Prostate gland (tissue), 2 donors: Measurements from ENCODE around the gene HCN3. TPM values are rescaled to one million over a fixed set of nuclear protein-coding genes. Genes with fewer than 3 reads are reported as not detected.
A peak's percentile ranks its signal among the peaks of the same experiment; 100 is the strongest.

Experiments
- DNase-seq: peaks from one replicate; pipeline ENCODE4 v3.0.0-alpha.2; 2019; ENCODE audit warnings: low spot score
- H3K27ac ChIP-seq, 2 donors: fragments of 200-600 bp; sonication (generic); 2 replicates each; pipeline ENCODE4 v1.5.1; 2017 to 2019
- H3K27me3 ChIP-seq: fragments of 200-600 bp; sonication (generic); replicated peaks from 2 replicates; pipeline ENCODE4 v1.5.1; 2019; ENCODE audit not compliant: insufficient read depth
- H3K36me3 ChIP-seq, 2 donors: fragments of 200-600 bp; sonication (generic); 1 replicate in 1 of 2; 2 replicates in 1 of 2; pipeline versions ENCODE4 v1.5.1 to v1.8.1; 2017 to 2019
- H3K4me1 ChIP-seq: fragments of 200-600 bp; sonication (generic); replicated peaks from 2 replicates; pipeline ENCODE4 v1.5.1; 2019
- H3K4me3 ChIP-seq, 2 donors: fragments of 200-600 bp; sonication (generic); 2 replicates each; pipeline ENCODE4 v1.5.1; 2017 to 2019
- H3K9me3 ChIP-seq: fragments of 200-600 bp; sonication (generic); 2 replicates; pipeline ENCODE4 v1.5.1; 2017
- POLR2A ChIP-seq: fragments of 450-650 bp; IDR thresholded peaks from one replicate; pipeline ENCODE4 v1.6.1; 2016; ENCODE audit warnings: antibody characterized with exemption, mild to moderate bottlenecking
- POLR2AphosphoS5 ChIP-seq: sonication (generic); formaldehyde crosslinking; IDR thresholded peaks from one replicate; pipeline ENCODE4 v1.6.1; 2017; ENCODE audit warnings: antibody characterized with exemption
- WGBS: methylation state at CpG from one replicate; pipeline ENCODE4 v1.1.5; 2018; 5-methylcytosine and 5-hydroxymethylcytosine counted together
- intact Hi-C: fragments of 100-400 bp; cut with DNase I; formaldehyde crosslinking; loops from one replicate; pipeline ENCODE4 v1.14.2; 2022
- total RNA-seq, 2 donors: library from RNA; depleted of rRNA; stranded (reverse); fragments of >200 nt; gene quantifications; one replicate each; pipeline ENCODE4 v1.1.0, GENCODE V29; 2016
- TF ChIP-seq, protein P1 (sequence below), 4 experiments: fragments of 200-600 bp in 2 of 4; fragments of 450-650 bp in 2 of 4; sonication (generic) in 2 of 4; IDR thresholded peaks; 1 replicate in 3 of 4; 2 replicates in 1 of 4; pipeline ENCODE4 v1.5.1; 2016 to 2019; ENCODE audit warnings: antibody characterized with exemption in 4 of 4, mild to moderate bottlenecking in 2 of 4, moderate library complexity in 2 of 4

HCN3 gene
- total RNA-seq, 2 donors from 2014 or later = 1.9 to 2.6 TPM

DNA sequence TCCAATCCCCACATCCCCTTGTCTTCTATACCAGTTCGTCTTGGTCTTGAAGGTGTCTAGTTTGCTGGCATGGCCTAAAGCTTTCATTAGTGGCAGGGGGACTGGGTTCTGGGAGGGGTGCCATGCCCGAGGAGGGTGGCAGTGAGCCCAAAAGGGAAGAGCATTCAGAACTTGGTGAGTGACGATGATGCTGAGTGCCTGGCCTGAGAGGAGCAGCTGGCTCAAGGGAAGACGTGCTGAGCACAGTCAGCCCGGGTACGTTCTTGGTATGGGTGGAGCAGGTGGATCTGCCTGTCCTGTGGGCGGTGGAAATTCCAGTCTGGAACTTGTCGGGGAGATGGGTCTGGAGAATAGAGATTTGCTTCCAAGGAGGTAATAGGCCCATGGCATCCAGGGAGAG is 36.0 kb downstream of the HCN3 start:
- 72% methylated on average over 8 of the region's 8 CpGs for WGBS
- H3K4me1 ChIP-seq = peaks cover 5% of the 10 kb centered on the region
- no peaks in the 10 kb centered on the region for H3K9me3 ChIP-seq
- intact Hi-C loops = no loop called here
- no peak for DNase-seq
- H3K27me3 ChIP-seq = no peaks in the 10 kb centered on the region
- H3K36me3 ChIP-seq = no peaks in the 10 kb centered on the region
- H3K4me3 ChIP-seq = no peak overlapping the region
- no peak for TF ChIP-seq POLR2AphosphoS5
- TF ChIP-seq POLR2A = no peak
- TF ChIP-seq, protein P1, sequence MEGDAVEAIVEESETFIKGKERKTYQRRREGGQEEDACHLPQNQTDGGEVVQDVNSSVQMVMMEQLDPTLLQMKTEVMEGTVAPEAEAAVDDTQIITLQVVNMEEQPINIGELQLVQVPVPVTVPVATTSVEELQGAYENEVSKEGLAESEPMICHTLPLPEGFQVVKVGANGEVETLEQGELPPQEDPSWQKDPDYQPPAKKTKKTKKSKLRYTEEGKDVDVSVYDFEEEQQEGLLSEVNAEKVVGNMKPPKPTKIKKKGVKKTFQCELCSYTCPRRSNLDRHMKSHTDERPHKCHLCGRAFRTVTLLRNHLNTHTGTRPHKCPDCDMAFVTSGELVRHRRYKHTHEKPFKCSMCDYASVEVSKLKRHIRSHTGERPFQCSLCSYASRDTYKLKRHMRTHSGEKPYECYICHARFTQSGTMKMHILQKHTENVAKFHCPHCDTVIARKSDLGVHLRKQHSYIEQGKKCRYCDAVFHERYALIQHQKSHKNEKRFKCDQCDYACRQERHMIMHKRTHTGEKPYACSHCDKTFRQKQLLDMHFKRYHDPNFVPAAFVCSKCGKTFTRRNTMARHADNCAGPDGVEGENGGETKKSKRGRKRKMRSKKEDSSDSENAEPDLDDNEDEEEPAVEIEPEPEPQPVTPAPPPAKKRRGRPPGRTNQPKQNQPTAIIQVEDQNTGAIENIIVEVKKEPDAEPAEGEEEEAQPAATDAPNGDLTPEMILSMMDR (IDR thresholded peaks at IDR 0.05) = no peak
- no peak overlapping the region for H3K27ac ChIP-seq

DNA sequence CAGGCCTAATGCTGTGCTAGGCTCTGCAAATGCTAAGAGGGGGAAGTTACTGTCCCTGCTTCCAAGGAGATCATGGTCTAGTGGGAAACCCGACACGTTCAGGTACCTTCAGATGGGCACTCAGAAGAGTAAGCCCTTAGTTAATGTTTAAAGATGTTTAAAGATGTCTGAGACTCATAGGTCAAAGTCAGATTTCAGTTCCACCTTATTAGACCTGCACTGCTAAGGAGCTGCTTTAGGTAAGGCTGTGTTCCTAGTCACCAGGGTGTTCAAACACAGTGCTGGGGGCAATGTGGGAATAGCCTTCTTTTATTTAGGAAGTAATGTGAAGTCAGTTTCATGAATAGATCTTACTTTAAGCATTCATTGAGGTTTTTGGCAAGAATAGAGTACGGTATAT is 39.7 kb downstream of the HCN3 start:
- H3K27ac ChIP-seq = no peak overlapping the region
- H3K27me3 ChIP-seq = no peaks in the 10 kb centered on the region
- H3K4me1 ChIP-seq = peaks cover 4% of the 10 kb centered on the region
- no peaks in the 10 kb centered on the region for H3K36me3 ChIP-seq
- DNase-seq = no peak
- 85% methylated on average over 3 of the region's 3 CpGs for WGBS
- no peak overlapping the region for H3K4me3 ChIP-seq
- TF ChIP-seq POLR2AphosphoS5 (no peak), POLR2A (no peak)
- TF ChIP-seq, protein P1 (IDR thresholded peaks at IDR 0.05) = no peak
- no peaks in the 10 kb centered on the region for H3K9me3 ChIP-seq
- intact Hi-C loops = no loop called here

DNA sequence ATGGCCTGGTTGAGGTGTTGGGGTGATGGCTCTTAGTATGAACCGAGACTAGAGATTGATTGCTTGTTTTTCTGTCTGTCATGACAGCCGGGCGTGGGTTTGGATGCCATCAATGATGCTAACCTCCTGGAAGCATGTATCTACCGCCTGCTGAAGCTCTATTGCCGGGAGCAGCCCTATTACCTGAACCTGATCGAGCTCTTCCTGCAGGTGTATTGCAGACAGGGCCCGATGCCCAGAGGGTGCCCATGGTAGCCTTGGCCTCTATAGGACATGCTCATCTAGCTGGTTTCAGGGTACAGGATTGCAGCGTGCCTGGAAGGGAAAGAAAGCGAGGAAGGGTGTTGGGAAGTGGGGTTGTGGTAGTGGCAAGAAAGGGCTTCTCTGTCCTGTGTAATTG is 40.8 kb downstream of the HCN3 start:
- intact Hi-C loops = no loop called here
- H3K9me3 ChIP-seq = no peaks in the 10 kb centered on the region
- DNase-seq = no peak
- no peak overlapping the region for H3K4me3 ChIP-seq
- H3K27ac ChIP-seq = no peak overlapping the region
- TF ChIP-seq POLR2A (no peak), POLR2AphosphoS5 (no peak)
- TF ChIP-seq, protein P1 (IDR thresholded peaks at IDR 0.05) = no peak
- H3K36me3 ChIP-seq = no peaks in the 10 kb centered on the region
- 92% methylated on average over 9 of the region's 9 CpGs for WGBS
- no peaks in the 10 kb centered on the region for H3K27me3 ChIP-seq
- H3K4me1 ChIP-seq = peaks cover 4% of the 10 kb centered on the region

DNA sequence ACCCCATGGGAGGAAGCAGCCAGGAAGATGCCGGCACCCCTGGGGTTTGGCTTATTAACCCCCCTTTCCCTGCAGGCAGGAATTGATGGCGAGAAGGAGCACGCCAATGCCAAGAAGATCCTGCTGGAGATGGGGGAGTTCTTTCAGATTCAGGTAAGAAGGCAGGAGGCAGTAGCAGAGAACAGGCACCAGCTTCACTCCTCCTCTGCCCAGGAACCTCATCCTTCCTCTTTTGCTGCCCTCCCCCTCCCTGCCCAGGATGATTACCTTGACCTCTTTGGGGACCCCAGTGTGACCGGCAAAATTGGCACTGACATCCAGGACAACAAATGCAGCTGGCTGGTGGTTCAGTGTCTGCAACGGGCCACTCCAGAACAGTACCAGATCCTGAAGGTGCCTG is 42.3 kb downstream of the HCN3 start:
- Histone ChIP-seq H3K9me3 (no peaks in the 10 kb centered on the region), H3K27me3 (no peaks in the 10 kb centered on the region), H3K4me1 (peaks cover 4% of the 10 kb centered on the region), H3K36me3 (no peaks in the 10 kb centered on the region), H3K4me3 (no peak overlapping the region), H3K27ac (no peak overlapping the region)
- no peak for DNase-seq
- no peak for TF ChIP-seq POLR2A
- TF ChIP-seq, protein P1 (IDR thresholded peaks at IDR 0.05) = no peak
- TF ChIP-seq POLR2AphosphoS5 = no peak
- 74% methylated on average over 5 of the region's 5 CpGs for WGBS
- intact Hi-C loops = no loop called here

DNA sequence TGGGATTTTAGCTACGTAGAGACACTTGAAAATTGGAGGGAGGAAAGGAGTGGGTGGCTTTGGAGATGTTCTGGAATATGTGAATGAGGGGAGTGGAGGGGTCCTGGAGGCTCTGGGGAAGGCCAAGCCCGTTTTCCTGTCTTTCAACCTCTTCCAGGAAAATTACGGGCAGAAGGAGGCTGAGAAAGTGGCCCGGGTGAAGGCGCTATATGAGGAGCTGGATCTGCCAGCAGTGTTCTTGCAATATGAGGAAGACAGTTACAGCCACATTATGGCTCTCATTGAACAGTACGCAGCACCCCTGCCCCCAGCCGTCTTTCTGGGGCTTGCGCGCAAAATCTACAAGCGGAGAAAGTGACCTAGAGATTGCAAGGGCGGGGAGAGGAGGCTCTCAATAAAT is 43.0 kb downstream of the HCN3 start:
- Histone ChIP-seq H3K4me1 (peaks cover 4% of the 10 kb centered on the region), H3K4me3 (peak overlapping the region; percentile 35 to 44), H3K27me3 (no peaks in the 10 kb centered on the region), H3K9me3 (no peaks in the 10 kb centered on the region), H3K27ac (peak overlapping the region; percentile 71 to 97), H3K36me3 (no peaks in the 10 kb centered on the region)
- DNase-seq = no peak
- WGBS = 26% methylated on average over 11 of the region's 11 CpGs
- intact Hi-C loops = loop anchor here (2.0 to 5.0 kb wide), 5 partner anchors 47 to 272 kb away; partner anchors contain the start of genes ASH1L, CLK2 and ENTREP3
- no peak for TF ChIP-seq POLR2A
- no peak for TF ChIP-seq POLR2AphosphoS5
- TF ChIP-seq, protein P1 (IDR thresholded peaks at IDR 0.05) = no peak
